Activated T-cell treated with anti-CD3 and anti-CD28 coated beads, Interleukin-2, amount 50 U/mL, for 24 hours (primary cell): ENCODE measurements around the gene BAIAP2L2.
"Not testable (repeated sequence)": the region's sequence is repeated elsewhere in the genome, so short reads cannot be mapped to it uniquely, and the experiment has no call there.

Source experiments
- DNase-seq: peaks from one replicate; pipeline ENCODE4 v3.0.0-alpha.2; 2020
- H3K27ac Mint-ChIP-seq: 2 replicates; pipeline ENCODE4 v1.8.0; 2020; ENCODE audit warnings: mild to moderate bottlenecking, mixed read lengths
- H3K27me3 Mint-ChIP-seq: 2 replicates; pipeline ENCODE4 v1.8.0; 2020; ENCODE audit warnings: mixed read lengths
- H3K36me3 Mint-ChIP-seq: 2 replicates; pipeline ENCODE4 v1.8.0; 2020; ENCODE audit warnings: low read depth, mixed read lengths
- H3K4me1 Mint-ChIP-seq: 2 replicates; pipeline ENCODE4 v1.8.0; 2020; ENCODE audit warnings: low read depth, mixed read lengths
- H3K4me3 Mint-ChIP-seq: 2 replicates; pipeline ENCODE4 v1.8.0; 2020; ENCODE audit warnings: mild to moderate bottlenecking, moderate library complexity, mixed read lengths
- H3K9me3 Mint-ChIP-seq: 2 replicates; pipeline ENCODE4 v1.8.0; 2020; ENCODE audit warnings: mixed read lengths

The BAIAP2L2 gene

DNA sequence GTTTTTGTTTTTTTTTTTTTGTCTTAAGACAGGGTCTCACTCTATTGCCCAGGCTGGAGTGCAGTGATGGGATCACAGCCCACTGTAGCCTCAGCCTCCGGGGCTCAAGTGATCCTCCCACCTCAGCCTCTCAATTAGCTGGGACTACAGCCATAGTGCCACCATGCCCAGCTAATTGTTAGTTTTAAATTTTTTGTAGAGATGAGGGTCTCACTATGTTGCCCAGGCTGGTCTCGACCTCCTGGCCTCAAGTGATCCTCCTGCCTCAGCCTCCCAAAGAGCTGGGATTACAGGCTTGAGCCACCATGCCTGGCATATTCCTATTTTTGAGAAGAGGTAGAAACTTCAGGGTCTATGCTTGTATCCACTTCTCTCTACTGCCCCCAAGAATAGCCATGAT lies 8.3 kb upstream of the BAIAP2L2 start:
- not testable (repeated sequence) for H3K9me3 Mint-ChIP-seq, DNase-seq, H3K27ac Mint-ChIP-seq, H3K4me1 Mint-ChIP-seq, H3K27me3 Mint-ChIP-seq, H3K4me3 Mint-ChIP-seq
- peaks cover 18% of the 10 kb centered on the region for H3K36me3 Mint-ChIP-seq

- Mint-ChIP-seq H3K9me3 (no peaks in the 10 kb centered on the region), H3K4me1 (no peaks in the 10 kb centered on the region), H3K27ac (no peak overlapping the region), H3K4me3 (no peak overlapping the region), H3K36me3 (peaks cover 18% of the 10 kb centered on the region), H3K27me3 (no peaks in the 10 kb centered on the region)
- no peak for DNase-seq
Observed at GRCh38 chr22:38118182-38118581, 7.7 kb upstream of the BAIAP2L2 start.

- not testable (repeated sequence) for H3K27me3 Mint-ChIP-seq, DNase-seq
Observed at GRCh38 chr22:38117556-38117955, 7.1 kb upstream of the BAIAP2L2 start.

GRCh38 chr22:38115423-38116205 lies 5.1 kb upstream of the BAIAP2L2 start:
- no peaks in the 10 kb centered on the region for H3K27me3 Mint-ChIP-seq
- DNase-seq, result no peak
- H3K4me3 Mint-ChIP-seq, result no peak overlapping the region
- H3K4me1 Mint-ChIP-seq, result no peaks in the 10 kb centered on the region
- peaks cover 18% of the 10 kb centered on the region for H3K36me3 Mint-ChIP-seq
- no peak overlapping the region for H3K27ac Mint-ChIP-seq
- H3K9me3 Mint-ChIP-seq, result no peaks in the 10 kb centered on the region

More at GRCh38 chr22:38117556-38117955, 7.1 kb upstream of the BAIAP2L2 start:
- not testable (repeated sequence) for H3K4me3 Mint-ChIP-seq, H3K9me3 Mint-ChIP-seq, H3K4me1 Mint-ChIP-seq, H3K27ac Mint-ChIP-seq
- peaks cover 18% of the 10 kb centered on the region for H3K36me3 Mint-ChIP-seq

DNA sequence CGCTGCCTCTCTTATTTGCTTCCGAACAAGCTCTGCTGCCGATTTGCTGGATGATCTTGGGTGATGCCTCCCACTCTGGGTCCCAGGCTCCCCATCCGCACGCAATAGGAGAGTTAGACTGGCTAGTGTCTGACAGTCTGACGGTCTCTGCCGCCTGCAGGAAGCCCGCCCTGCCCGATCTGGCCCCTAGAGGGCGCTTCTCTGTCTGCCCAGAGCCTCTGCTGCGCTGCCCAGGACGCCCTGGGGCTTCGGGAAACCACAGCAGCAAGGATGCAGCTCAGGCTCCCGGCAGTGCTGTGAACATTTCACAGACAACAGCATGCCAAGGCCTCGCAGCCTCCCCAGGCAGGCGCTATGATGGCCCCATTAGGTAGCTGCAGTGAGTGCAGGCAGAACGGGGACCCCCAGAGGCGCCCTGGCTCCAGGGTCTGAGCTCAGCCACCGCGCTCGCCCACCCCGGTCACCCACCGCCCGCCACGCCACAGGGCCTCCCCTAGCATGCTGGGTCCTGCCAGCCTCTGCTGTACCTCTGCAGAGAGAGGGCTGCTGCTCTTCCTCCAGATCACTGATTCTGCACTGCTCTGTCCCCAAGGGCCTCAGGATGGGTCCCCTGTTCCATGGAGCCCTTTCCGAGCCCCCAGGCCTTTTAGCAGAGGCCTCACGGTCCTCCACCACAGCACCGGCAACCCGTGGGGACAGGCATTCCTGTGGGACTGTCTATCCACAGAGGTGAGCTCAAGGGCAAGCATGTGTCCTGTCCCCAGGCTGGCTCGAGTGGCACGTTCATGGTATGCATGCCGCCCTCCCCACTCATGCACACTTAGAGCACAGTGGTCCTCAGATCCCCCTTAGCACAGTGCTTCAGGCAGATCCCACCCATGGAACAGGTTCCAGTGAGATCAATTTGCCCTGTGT lies 4.3 kb upstream of the BAIAP2L2 start:
- peak; percentile 87 for DNase-seq
- no peak overlapping the region for H3K27ac Mint-ChIP-seq
- no peaks in the 10 kb centered on the region for H3K4me1 Mint-ChIP-seq
- no peaks in the 10 kb centered on the region for H3K9me3 Mint-ChIP-seq
- H3K36me3 Mint-ChIP-seq, result peaks cover 18% of the 10 kb centered on the region
- no peaks in the 10 kb centered on the region for H3K27me3 Mint-ChIP-seq
- H3K4me3 Mint-ChIP-seq, result no peak overlapping the region

DNA sequence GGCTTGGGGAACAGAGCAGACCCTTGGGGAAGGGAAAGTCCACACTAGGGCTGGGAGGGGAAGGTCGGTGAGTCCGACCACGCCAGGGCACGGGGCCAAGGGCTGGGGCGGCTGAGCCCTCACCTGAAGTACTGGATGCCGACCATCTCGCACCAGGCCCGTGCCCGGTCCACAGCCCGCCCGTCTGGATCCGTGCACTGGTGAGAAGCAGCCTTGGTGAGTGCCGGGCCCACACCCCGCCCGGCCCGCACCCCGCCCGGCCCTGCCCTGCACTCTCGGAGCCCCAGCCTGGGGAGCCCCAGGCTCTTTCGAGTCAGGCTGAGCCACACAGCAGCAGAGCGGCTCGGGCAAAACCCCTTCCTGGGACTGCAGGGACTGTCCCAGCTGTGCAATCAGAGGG lies 1.9 kb upstream of the BAIAP2L2 start:
- no peak overlapping the region for H3K27ac Mint-ChIP-seq

GRCh38 chr22:38111925-38112355 lies 1.5 kb upstream of the BAIAP2L2 start:
- Mint-ChIP-seq H3K36me3 (peaks cover 12% of the 10 kb centered on the region), H3K4me1 (no peaks in the 10 kb centered on the region), H3K27ac (no peak overlapping the region), H3K4me3 (no peak overlapping the region), H3K27me3 (no peaks in the 10 kb centered on the region), H3K9me3 (no peaks in the 10 kb centered on the region)
- DNase-seq, result no peak

More for the DNA sequence above, 1.9 kb upstream of the BAIAP2L2 start:
- no peaks in the 10 kb centered on the region for H3K27me3 Mint-ChIP-seq
- no peak for DNase-seq
- H3K36me3 Mint-ChIP-seq, result peaks cover 12% of the 10 kb centered on the region
- no peaks in the 10 kb centered on the region for H3K9me3 Mint-ChIP-seq
- no peak overlapping the region for H3K4me3 Mint-ChIP-seq
- H3K4me1 Mint-ChIP-seq, result no peaks in the 10 kb centered on the region

DNA sequence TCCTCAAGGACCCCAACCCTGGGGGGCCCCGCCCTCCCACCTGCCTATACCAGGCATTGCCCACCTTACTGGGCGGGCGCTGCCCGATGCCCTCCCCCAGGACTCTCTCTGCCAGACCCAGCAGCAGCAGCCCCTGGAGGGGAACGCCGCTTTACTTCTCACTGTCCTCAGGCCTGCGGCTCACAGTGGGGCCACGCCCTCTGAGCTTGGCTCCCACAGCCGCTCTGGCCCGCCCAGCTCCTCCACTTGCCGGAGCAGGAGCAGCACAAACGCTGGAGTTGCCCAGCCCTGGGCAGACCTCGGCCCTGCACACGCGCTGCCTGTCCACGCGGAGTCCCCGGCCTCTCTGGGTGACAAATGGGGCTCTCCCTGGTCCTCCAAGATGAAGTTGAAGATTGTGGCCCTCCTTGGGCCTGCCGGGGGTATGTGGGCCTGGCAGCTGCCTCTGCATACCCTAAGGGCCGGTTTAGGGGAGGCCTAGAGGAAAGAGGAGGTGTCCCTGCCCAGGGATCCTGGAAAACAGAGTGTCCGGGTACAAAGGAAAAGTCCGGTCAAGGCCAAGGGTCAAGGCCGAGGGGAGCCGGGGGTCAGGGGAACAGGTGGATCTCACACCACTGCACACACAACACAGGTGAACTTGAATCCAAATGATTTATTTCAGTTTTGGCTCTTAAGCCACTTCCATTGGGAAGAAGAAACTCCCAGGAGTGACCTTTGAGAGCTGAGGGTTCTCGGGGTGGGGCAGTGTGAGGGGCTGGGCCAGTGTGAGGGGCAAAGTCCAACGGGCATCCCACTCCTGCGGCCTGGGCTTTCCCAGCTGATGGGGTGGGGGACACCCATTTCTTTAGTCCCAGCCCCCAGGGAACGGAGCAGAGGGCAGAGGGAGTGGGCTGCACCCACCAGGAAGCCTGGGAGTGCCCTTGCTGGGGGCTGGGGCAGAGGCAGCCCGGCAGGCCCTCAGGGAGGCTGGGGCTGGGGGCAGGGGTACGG lies 674 bp upstream of the BAIAP2L2 start:
- Mint-ChIP-seq H3K4me3 (no peak overlapping the region), H3K27ac (no peak overlapping the region), H3K9me3 (no peaks in the 10 kb centered on the region), H3K27me3 (no peaks in the 10 kb centered on the region), H3K36me3 (peaks cover 10% of the 10 kb centered on the region), H3K4me1 (no peaks in the 10 kb centered on the region)
- DNase-seq, result no peak

DNA sequence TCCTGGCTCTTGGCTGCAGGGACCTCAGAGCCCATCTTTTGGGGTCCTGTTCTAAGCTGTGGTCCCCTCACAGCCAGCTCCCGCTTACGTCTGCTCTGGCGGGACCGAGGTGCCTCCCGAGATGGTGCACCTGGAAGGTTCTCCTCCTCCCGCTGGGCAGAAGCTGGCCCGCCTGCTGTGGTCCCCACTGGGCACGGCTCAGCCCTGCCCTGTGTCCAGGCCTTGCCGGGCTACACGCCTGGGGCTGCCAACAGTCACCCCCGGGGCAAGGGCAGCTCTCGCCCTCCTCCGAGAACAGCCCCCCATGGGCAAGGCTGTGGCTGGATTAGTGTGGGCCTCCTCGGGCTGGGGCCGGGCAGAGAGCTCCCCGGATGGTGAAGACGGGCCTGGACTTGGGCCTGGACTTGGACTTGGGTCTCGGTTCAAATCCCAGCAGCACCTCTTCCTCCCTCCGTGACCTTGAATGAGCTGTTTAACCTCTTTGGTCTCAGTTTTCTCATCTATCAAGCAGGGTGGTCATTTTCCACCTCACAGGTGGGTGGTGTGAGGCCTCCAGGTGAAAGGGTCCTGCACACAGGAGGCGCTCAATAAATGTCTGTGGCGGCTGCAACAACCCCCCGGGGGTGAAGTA lies 998 bp downstream of the BAIAP2L2 start:
- Mint-ChIP-seq H3K9me3 (no peaks in the 10 kb centered on the region), H3K4me3 (no peak overlapping the region), H3K36me3 (peaks cover 2% of the 10 kb centered on the region), H3K27me3 (no peaks in the 10 kb centered on the region), H3K27ac (no peak overlapping the region), H3K4me1 (peaks cover 5% of the 10 kb centered on the region)
- DNase-seq, result no peak

DNA sequence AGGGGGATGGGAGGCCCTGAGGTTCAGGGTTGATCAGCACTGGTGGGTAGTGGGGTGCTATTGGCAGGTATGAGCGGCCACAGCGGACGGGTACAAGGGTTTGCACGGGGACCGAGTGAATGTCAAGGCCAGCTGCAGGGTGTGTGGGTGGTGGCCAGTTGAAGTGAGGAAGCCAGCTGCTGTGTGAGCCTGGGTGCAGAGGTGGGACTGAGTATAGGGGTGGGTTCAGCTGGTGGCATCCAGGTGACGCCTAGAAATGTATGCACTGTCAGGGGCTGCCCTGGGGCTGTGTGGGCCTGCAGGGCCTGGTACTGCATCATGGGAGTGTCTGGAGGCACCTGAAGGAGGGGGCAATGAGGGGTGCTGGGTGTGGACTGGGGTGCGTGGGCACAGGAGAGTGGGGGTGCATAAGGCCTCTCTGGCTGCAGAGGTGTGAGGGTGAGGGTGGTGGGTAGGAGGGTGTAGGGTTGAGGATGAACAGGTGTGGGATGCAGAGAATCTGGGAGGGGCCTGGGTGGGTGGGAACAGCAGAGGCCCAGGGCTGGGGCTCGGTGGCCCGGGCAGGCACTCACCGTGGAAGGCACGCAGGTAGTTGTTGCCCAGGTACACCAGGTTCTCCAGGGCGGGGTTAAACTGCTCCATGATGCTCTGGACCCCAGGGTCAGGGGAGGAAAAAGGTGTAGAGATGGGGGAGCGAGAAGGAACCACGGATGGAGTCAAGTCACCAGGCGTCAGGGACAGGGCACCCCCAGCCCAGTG lies 1.7 kb downstream of the BAIAP2L2 start:
- no peak overlapping the region for H3K27ac Mint-ChIP-seq

DNA sequence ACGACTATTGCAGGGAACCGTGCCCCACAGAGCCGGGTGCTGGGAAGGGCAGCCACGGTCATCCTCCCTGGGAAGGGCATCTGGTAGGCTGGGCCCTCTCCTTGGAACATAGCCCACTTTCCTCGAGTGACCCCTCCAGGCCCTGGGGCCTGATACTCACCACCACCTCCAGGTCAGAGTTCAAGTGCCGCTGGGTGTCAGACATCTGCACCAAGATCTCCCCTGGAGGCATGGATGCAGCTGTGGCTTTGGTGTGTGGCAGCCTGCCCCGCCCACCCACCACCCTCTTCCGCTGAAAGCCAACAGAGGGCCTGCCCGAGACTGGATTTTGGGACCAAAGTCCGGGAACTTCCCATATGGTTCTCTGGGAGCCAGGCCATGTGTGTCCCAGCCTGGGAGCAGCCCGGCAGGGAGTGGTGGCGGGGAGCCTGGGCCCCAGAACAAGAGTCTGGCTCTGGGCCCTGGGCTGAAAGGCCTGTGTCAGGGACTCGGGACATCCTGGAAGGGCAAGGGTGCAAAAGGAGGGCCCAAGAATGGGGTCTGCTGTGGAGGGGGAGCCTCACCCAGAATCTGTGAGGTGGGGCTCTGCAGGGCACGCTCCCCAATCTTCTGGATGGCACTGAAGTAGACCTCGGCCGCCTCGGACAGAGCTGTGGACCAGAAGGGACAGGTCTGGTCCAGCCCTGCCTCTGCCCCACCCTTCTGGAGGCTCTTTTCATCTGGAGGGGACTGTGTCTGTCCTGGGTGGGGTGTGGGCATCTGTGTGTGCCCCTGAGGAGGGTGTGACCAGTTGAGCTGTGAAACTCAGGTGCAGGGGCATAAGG lies 2.6 kb downstream of the BAIAP2L2 start:
- H3K4me3 Mint-ChIP-seq, result no peak overlapping the region
- H3K27me3 Mint-ChIP-seq, result no peaks in the 10 kb centered on the region
- DNase-seq, result no peak
- no peaks in the 10 kb centered on the region for H3K9me3 Mint-ChIP-seq
- no peaks in the 10 kb centered on the region for H3K36me3 Mint-ChIP-seq
- no peak overlapping the region for H3K27ac Mint-ChIP-seq
- H3K4me1 Mint-ChIP-seq, result peaks cover 8% of the 10 kb centered on the region

More for the DNA sequence above, 1.7 kb downstream of the BAIAP2L2 start:
- no peaks in the 10 kb centered on the region for H3K36me3 Mint-ChIP-seq
- H3K9me3 Mint-ChIP-seq, result no peaks in the 10 kb centered on the region
- H3K4me3 Mint-ChIP-seq, result no peak overlapping the region
- H3K27me3 Mint-ChIP-seq, result no peaks in the 10 kb centered on the region
- H3K4me1 Mint-ChIP-seq, result peaks cover 8% of the 10 kb centered on the region
- DNase-seq, result no peak

DNA sequence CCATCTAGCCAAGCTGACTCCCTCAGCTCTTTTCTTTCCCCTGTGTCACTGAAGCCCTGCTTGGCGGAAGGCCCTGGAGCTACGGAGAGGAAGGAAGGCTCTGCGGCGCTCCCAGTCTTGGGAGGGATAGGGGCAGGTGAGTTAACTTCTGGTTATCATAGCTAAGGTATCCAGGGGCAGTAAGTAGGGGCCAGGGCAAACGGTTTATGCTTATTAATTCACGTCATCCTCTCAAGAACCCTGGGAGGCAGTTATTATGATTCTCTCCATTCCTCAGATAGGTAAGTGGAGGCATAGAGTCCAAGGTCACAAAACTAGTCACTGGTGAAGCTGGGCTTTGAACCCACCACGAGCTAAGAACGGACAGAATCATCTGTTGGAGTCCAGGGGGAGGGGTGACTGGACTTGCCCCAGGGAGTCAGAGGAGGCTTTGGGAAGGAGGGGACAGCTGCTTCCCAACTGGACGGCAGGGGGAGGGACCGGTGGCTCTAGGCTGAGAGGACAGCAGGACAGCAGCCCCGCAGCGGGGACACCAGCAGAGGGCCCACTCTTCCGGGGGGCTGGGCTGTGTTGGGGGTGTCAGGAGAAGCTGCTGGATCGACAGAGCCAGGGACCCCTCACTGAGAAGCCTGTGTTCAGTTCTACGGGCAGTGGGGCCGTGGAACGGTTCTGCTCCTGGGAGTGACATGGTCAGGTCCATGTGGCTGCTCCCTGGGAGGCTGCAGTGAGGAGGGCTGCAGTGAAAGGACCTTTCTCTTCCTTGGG lies 3.5 kb downstream of the BAIAP2L2 start:
- H3K27ac Mint-ChIP-seq, result no peak overlapping the region
- H3K4me3 Mint-ChIP-seq, result no peak overlapping the region

More for the DNA sequence above, 3.5 kb downstream of the BAIAP2L2 start:
- no peaks in the 10 kb centered on the region for H3K36me3 Mint-ChIP-seq
- H3K4me1 Mint-ChIP-seq, result peaks cover 8% of the 10 kb centered on the region
- no peaks in the 10 kb centered on the region for H3K27me3 Mint-ChIP-seq
- H3K9me3 Mint-ChIP-seq, result no peaks in the 10 kb centered on the region
- DNase-seq, result no peak
